ENCODE data around the gene DOC2A.

DOC2A gene

DNA sequence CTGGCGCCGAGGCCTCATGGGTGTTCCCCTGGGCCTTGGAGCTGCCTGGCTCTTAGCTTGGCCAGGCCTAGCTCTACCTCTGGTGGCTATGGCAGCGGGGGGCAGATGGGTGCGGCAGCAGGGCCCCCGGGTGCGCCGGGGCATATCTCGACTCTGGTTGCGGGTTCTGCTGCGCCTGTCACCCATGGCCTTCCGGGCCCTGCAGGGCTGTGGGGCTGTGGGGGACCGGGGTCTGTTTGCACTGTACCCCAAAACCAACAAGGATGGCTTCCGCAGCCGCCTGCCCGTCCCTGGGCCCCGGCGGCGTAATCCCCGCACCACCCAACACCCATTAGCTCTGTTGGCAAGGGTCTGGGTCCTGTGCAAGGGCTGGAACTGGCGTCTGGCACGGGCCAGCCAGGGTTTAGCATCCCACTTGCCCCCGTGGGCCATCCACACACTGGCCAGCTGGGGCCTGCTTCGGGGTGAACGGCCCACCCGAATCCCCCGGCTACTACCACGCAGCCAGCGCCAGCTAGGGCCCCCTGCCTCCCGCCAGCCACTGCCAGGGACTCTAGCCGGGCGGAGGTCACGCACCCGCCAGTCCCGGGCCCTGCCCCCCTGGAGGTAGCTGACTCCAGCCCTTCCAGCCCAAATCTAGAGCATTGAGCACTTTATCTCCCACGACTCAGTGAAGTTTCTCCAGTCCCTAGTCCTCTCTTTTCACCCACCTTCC lies 23.3 kb downstream of the DOC2A start:
- DNase-seq: no peak

DNA sequence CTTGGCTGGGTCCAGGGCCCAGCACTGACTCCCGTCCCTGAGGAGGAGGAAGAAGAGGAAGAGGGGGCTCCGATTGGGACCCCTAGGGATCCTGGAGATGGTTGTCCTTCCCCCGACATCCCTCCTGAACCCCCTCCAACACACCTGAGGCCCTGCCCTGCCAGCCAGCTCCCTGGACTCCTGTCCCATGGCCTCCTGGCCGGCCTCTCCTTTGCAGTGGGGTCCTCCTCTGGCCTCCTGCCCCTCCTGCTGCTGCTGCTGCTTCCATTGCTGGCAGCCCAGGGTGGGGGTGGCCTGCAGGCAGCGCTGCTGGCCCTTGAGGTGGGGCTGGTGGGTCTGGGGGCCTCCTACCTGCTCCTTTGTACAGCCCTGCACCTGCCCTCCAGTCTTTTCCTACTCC lies 23.9 kb downstream of the DOC2A start:
- no peak for DNase-seq

DNA sequence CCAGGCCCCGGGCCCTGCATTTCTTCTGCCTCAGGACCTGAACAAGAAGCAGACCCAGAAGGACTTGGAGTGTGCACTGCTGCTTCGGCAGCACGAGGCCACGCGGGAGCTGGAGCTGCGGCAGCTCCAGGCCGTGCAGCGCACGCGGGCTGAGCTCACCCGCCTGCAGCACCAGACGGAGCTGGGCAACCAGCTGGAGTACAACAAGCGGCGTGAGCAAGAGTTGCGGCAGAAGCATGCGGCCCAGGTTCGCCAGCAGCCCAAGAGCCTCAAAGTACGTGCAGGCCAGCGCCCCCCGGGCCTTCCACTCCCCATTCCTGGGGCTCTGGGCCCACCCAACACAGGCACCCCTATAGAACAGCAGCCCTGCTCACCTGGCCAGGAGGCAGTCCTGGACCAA lies 24.6 kb downstream of the DOC2A start:
- DNase-seq: no peak

DNA sequence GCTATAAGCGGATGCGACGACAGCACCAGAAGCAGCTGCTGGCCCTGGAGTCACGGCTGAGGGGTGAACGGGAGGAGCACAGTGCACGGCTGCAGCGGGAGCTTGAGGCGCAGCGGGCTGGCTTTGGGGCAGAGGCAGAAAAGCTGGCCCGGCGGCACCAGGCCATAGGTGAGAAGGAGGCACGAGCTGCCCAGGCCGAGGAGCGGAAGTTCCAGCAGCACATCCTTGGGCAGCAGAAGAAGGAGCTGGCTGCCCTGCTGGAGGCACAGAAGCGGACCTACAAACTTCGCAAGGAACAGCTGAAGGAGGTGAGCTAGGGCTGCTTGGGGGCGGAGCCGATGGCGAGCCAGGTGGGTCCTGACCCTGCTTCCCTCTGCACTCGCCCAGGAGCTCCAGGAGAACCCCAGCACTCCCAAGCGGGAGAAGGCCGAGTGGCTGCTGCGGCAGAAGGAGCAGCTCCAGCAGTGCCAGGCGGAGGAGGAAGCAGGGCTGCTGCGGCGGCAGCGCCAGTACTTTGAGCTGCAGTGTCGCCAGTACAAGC lies 25.5 kb downstream of the DOC2A start:
- no peak for DNase-seq

DNA sequence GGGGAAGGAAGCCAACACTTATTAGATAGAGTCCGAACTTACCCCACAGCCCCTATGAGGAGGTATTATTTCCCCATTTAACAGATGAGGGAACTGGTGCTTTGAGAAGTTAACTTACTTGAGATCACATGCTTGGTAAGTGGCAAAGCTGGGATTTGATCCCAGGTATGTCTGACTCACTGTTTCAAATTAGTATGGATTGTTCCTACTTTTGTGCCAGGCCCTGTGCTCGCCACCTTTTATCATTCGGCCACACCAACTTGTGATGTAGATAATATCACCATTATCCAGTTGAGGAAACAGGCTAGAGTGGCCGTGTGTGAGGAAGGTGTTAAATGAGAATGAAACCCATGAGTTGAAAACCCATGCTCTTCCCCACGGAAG lies 26.1 kb downstream of the DOC2A start:
- no peak for DNase-seq

DNA sequence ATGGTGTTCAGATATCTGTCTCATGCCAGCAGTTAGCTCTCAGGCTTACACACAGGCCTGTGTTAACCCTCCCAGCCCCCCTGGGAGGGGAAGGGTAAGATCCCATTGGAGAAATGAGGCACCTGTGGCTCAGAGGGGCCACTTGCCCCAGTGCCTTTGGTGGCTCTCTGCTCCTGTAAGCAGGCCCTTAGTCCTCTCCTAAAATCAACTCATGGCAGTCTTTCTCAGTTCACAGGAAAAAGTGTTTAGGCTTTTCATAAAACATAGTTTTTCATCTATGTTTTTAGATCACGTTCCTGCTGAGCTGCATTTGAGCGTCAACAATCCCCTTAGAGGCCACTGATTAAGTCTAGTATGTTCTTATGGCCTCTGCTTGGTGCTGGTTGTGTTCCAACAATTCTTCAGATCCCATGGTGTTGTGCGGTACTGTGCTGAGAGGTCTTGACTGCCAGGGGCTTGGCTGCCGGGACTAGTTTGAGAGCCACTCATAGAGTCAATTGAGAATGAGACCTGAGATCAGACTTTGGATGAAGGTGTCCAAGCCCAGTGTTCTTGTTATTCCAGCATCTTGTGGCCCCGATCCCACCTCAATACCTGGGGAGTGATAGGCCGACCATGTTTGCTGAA lies 26.6 kb downstream of the DOC2A start:
- no peak for DNase-seq

DNA sequence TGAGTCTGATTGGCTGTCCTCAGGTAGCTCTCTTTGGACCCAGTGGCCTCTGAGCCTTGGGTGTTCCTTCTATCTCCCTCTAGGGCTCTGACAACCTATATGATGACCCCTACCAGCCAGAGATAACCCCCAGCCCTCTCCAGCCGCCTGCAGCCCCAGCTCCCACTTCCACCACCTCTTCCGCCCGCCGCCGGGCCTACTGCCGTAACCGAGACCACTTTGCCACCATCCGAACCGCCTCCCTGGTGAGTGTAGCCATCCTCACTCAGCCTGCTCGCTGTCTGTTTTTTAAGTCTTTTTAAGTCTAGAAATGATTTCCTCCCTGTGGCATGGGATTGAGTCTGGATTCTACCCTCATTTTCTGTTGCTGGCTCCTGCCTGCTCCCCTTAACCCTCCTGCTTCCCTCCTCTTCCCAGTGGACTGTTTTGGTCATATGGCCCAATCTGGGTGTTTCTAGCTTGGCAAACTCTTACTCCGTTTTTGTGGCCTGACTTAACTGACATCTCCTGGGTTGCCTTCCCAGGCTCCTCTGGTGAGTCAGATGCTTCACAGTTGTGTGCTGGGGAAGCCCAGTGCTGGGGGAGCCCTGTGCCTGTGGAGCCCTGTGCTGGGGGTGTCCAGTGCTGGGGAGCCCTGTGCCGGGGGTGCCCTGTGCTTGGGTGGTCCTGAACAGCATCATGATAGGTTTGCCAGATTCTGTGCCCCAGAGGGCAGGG lies 27.2 kb downstream of the DOC2A start:
- DNase-seq: no peak

DNA sequence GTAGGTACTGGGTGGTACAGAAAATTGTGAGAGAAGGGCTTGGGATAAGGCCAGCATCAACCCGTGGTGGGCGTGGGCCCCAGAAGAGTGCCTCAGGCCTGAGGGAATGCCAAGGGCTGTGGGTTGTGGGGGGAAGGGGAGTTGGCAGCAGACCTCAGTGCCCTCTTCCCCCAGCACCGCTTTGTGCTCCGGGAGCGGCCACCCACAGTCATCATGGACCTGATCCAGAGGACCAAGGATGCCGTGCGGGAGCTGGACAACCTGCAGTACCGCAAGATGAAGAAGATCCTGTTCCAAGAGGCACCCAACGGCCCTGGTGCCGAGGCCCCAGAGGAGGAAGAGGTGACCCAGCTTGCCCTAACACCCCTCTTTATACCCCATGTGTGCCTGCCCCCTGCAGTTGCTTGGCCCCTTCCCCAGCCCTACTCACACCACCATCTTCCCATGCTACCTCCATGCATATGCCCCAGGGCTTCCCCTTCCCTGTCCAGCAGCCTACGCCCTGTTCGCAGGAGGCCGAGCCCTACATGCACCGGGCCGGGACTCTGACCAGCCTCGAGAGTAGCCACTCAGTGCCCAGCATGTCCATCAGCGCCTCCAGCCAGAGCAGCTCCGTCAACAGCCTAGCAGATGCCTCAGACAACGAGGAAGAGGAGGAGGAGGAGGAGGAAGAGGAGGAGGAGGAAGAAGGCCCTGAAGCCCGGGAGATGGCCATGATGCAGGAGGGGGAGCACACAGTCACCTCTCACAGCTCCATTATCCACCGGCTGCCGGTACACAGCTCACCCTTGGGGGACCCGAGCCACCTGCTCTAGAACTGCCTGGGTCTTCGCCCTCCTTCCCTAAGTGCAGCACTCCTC lies 28.0 kb downstream of the DOC2A start:
- no peak for DNase-seq

DNA sequence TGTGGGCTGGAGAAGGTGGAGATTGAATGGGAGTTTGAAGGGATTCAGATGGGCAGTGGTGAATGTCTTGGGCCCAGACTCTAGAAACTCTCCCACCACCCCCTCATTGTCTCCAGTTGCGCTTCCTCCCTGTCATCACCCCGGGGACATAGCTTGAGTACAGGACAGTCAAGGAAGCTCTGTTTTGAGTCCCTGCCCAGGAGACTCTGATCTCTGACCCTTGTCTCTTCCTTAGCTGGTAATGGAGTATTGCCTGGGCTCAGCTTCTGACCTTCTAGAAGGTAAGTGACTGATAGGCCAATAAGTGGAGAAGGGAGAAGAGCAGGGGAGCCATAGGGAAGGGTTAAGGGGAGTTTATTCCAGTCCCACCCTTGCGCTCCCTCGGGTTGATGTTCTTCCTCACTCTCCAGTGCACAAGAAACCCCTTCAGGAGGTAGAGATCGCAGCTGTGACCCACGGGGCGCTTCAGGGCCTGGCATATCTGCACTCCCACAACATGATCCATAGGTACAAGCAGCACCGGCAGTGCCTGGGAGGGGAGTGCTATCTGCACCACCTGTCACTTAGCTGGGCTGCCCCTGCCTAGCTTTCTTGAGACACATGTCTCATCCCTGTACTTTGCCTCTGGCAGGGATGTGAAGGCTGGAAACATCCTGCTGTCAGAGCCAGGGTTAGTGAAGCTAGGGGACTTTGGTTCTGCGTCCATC lies 32.1 kb downstream of the DOC2A start:
- DNase-seq: no peak

DNA sequence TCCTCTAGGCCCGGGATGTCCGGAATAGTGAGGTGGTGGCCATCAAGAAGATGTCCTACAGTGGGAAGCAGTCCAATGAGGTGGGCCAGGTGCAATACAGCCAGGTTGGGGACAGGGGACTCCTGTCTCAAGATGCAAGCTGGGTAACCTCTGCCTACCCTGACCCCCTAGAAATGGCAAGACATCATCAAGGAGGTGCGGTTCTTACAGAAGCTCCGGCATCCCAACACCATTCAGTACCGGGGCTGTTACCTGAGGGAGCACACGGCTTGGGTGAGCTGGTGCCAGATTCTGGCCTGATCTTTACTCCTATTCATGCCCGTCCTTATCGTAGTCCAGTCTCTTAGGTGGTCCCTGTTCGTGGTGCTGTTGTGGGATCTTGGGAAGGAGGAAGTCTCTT lies 32.7 kb downstream of the DOC2A start:
- DNase-seq: no peak

DNA sequence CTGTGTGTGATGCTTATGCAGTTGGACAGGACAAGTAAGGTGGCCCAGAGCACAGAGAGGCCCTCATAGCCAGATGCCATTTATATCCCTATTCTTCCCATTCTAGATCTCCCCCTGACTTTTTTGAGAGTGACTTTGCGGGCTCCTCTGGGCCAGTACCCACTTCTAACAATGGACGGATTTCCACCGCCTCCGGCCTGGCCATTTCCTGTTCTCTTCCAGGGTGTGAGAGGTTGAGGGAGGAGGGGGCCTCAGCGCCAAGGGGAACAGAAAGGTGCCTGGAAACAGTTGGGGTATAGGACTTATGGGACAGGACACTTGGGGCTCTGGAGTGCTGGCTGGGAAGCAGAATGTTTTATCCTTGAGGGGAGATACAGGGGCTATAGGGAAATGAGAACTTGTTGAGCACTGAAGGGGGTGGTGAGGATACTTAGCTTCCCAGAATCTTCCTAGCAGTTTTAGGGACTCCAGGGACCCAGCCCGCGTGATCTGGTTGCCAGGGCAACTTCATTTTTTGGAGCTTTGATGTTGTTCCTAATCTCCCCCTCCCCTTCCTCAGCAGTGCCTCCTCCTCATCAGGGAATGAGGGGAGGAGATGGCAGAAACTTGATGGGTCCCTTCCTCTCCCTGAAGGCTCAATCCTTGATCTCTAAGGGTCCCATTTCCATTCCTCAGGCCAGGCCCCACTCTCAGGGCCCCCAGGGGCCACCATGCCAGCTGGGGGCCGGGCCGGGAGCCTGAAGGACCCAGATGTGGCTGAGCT lies 33.6 kb downstream of the DOC2A start:
- no peak for DNase-seq

DNA sequence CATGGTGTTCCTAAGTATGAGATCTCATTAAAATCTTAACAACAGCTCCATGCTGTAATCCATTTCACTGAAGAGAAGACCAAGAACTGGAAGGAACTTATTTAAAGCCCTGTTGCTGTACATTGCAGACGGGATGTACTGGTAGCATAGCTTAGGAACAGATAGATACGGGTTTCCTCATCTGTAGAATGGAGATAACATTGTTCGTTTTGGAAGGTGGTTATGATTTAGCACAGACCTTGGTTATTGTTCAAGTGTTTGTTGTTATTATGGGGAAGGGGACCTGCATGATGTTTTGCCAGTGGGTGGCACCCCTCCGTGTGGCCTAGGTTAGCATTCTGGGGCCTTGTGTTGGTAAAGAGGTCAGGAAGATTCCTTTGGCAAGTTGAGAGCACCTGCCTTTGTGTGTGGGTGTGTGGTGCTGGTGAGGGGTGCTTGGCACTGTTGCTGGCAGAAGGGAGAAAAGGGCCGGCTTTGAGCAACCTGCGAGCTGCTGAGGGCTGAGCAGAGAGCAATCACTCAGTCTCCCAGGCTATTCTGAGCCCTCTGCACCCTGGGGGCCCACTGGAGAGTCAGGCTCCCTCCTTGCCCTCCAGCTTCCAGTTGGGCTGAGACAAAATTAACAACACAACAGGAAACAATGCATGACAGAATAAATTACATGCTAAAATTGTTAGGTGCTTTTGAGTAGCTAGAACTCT lies 34.9 kb downstream of the DOC2A start:
- no peak for DNase-seq

DNA sequence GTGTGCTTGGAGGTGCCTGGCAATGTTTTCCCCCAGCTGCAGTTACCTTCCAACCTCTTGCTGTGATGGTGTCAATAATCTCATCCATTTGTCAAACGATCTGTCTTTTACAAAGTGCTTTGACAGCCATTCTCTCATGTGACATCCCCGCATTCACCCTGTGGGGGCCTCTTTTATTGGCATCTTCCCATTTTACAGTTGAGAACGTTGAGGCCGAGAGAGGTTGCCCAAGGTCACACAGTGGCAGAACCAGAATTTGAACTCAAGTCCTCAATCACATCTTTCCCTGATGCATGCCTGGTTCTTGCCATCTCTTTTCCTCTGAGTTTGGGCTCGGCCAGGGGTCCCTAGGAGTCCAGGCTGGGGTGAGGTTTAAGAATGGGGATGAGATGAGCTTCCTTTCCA lies 35.7 kb downstream of the DOC2A start:
- DNase-seq: no peak

DNA sequence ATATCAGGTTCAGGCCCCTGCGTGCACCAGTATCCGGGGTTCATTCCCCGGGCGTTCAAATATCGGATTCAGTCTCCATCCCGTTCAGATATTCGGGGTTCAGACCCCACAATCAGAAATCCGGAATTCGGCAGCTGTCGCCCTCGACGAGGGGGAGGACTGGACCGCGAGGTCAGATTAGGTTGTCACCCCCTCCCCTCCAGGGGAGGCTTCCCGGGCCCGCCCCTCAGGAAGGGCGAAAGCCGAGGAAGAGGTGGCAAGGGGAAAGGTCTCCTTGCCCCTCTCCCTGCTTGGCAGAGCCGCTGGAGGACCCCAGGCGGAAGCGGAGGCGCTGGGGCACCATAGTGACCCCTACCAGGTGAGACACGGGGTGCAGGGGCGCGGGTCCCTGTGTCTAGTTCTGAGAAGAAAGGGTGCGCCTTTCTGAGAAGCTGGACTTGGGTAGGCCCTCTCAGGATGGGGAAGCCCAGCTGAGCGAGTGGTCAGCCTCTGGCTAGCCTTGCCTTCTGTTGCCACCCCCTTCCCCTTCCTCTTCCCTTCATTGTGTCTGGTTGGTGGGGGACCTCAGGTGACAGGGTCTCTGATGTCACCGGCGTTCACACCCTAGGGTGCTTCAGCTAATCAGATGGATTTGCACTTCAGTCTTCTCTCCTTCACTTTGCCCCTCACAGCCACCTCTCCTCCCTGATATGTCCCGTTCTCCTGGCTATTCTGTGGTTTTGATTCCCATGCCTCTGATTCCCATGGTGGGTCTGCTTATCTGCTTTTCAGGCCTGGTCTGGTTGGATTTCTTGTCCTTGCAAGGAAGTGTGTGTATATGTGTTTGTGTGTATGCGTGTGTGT lies 36.3 kb downstream of the DOC2A start:
- peak; percentile 62 for DNase-seq

DNA sequence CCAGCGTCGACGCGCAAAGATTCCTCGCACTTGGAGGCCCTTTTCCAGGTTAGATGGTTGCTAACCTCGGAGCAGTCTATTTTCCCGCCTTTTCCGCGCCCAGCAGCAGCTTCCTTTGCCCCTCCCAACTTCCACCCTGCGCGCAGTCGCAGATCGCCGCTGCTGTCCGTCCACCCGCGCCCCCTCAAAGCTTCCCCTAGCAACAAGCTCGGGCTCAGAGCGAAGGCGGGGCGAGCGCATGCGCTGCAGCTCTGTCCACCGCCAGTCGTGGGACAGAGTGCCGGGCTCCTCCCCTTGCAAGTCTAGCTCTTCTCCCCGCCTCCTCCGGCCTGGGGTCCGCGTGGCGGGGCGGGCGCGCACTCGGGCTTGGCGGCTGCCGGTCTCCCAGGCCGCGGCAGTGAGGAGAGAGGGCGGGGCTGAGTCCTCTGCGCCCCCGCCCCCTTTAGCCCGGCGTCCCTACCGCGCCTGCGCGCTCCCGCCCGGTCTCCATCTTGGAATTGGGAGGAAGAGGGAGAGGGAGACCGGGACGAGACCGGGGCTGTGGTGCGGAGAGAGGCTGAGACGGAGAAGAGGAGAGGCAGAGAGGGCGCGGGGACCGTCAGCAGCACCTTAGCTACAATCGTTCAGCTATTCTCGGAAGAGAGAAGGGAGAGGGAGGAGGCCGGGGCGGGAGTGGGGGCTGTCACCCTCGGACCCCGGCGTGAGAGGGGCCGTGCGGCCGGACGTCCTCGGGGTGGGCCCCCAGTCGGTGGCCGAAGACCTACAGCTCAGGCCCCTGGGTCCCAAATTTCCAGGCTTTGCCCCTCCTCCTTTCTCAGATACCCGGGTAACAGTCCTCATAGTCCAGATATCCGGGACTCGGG lies 37.2 kb downstream of the DOC2A start, which contains the start of gene TAOK2:
TSS of gene TAOK2 (plus strand) at position 485 of the 863 bp plus-strand sequence. CDS start 3,905 bp downstream, outside the sequence.
- peak; percentile 99 for DNase-seq

DNA sequence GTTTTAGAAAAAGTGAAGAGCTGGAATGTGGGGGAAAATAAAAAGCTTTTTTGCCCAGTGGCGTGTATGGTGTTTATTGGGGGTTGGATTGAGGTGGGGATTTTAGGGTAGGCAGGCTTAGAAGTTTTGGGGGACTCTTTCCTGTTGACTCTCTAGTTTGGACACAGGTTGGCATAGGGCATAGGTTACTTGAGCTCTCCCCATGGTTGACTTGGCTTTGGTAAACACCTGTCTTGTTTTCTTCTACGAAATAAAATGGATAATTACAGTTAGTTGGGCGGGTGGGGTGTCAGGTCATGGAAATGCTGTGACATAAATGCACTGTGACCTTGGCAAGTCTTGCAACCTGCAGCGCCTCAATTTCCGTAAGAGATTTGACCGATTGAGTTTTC lies 37.8 kb downstream of the DOC2A start:
- no peak for DNase-seq

DNA sequence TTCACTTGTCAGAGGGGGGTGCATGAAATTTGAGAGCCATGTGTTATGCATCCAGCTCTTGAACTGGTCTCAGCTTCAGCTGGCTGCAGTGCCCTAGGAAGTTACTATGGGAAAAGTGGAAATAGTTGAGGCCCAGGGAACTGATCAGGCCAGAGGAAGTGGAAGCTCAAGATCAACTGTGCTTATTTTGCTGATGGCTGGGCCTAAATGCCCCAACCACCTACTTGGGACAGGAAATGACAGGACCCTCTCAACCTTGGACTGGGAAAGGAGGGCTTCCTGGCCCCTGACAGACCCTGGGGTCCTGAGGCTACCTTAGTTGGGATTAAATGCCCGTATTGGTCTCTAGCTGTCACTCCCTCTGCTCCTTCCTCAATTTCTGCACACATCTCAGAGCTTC lies 38.3 kb downstream of the DOC2A start:
- DNase-seq: no peak

DNA sequence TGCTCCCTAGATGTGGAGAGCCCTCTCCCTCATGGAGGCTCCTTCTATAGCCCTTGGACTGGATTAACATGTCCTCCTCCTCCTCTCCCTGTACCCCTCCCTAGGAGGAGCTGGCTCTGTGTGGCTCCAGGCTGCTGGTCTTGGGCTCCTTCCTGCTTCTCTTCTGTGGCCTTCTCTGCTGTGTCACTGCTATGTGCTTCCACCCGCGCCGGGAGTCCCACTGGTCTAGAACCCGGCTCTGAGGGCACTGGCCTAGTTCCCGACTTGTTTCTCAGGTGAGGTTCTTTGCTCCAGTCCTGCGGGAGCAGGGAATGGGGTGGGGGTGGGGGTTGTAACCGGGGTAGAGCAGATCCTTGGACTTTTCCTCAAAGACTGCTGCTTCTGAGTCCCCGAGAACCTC lies 39.5 kb downstream of the DOC2A start:
- no peak for DNase-seq

DNA sequence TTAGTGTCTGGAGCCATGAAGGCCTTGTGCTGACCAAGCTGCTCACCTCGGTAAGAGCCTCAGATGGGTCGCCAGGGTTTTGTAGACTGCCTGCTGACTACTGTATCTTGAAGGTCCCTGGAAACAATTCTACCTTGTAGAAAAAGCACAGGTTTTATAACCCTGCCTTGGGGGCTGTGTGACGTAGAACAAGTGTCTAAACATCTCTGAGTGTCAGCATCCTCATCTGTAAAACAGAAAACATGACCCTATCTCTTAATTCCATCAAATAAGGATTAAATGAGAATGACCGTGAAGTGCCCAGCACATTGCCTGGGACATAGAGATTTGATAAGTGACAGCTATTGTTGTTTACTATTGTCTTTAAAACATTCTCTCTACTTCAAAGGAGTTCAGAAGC lies 42.6 kb downstream of the DOC2A start:
- no peak for DNase-seq
